SU-DHL-6 (cell line): ENCODE data around the gene GRID2.
"Not testable (repeated sequence)": the region's sequence is repeated elsewhere in the genome, so short reads cannot be mapped to it uniquely, and the experiment has no call there.

Source experiments
- H2AFZ ChIP-seq: fragments of 200-600 bp; sonication (generic); 2 replicates; pipeline ENCODE4 v1.6.1; 2014; ENCODE audit warnings: low read depth, mild to moderate bottlenecking, moderate library complexity, mixed read lengths, antibody characterized with exemption, low read length; ENCODE audit not compliant: severe bottlenecking
- H3F3A ChIP-seq: fragments of 200-600 bp; shearing (Covaris generic); 2 replicates; pipeline ENCODE4 v1.6.0; 2016; ENCODE audit warnings: antibody characterized with exemption, mild to moderate bottlenecking; ENCODE audit not compliant: insufficient read depth
- H3K27ac ChIP-seq: fragments of 200-600 bp; sonication (generic); 2 replicates; pipeline ENCODE4 v1.5.1; 2016; ENCODE audit warnings: low read depth, mild to moderate bottlenecking, low read length, moderate library complexity, mixed read lengths
- H3K27me3 ChIP-seq: fragments of 200-600 bp; sonication (generic), shearing (Covaris generic); 2 replicates; pipeline ENCODE4 v1.6.0; 2014; ENCODE audit warnings: mild to moderate bottlenecking, low read length
- H3K36me3 ChIP-seq: fragments of 200-600 bp; sonication (generic); 2 replicates; pipeline ENCODE4 v1.6.1; 2014; ENCODE audit warnings: mild to moderate bottlenecking, low read length, mixed read lengths
- H3K4me2 ChIP-seq: fragments of 300-600, 200-600 bp; shearing (Covaris generic), sonication (generic); 2 replicates; pipeline ENCODE4 v1.6.0; 2014; ENCODE audit warnings: low read length, low read depth, mild to moderate bottlenecking; ENCODE audit not compliant: poor library complexity, severe bottlenecking
- H3K4me3 ChIP-seq: fragments of 200-600 bp; sonication (generic); 2 replicates; pipeline ENCODE4 v1.5.1; 2014; ENCODE audit warnings: antibody characterized with exemption, low read length, mild to moderate bottlenecking, mixed read lengths; ENCODE audit not compliant: insufficient read depth, poor library complexity, severe bottlenecking
- H3K79me2 ChIP-seq: fragments of 200-600 bp; sonication (generic); 2 replicates; pipeline ENCODE4 v1.6.1; 2014; ENCODE audit warnings: mild to moderate bottlenecking, low read length, moderate library complexity; ENCODE audit not compliant: insufficient read depth
- H3K9ac ChIP-seq: fragments of 200-600 bp; sonication (generic); 2 replicates; pipeline ENCODE4 v1.7.0; 2014; ENCODE audit warnings: mild to moderate bottlenecking, low read length
- H3K9me2 ChIP-seq: fragments of 200-600 bp; sonication (generic); replicated peaks from 2 replicates; pipeline ENCODE4 v1.6.1; 2014; ENCODE audit warnings: low read length; ENCODE audit not compliant: insufficient read depth
- H3K9me3 ChIP-seq: fragments of 200-600 bp; sonication (generic); 2 replicates; pipeline ENCODE4 v1.6.1; 2014; ENCODE audit warnings: low read length, mixed read lengths; ENCODE audit not compliant: insufficient read depth
- H4K20me1 ChIP-seq: fragments of 200-600 bp; sonication (generic); 2 replicates; pipeline ENCODE4 v1.6.1; 2014; ENCODE audit warnings: low read depth, mild to moderate bottlenecking, antibody characterized with exemption, low read length, moderate library complexity, mixed read lengths
- CTCF ChIP-seq: fragments of 200-600 bp; sonication (generic); IDR thresholded peaks from one replicate; pipeline ENCODE4 v1.5.1; 2017; ENCODE audit warnings: antibody characterized with exemption, mild to moderate bottlenecking, low read length, moderate library complexity; ENCODE audit not compliant: insufficient read depth, poor library complexity, severe bottlenecking
- EZH2phosphoT487 ChIP-seq: fragments of 200-600 bp; sonication (generic), shearing (Covaris generic); conservative IDR thresholded peaks from 2 replicates; pipeline ENCODE4 v1.6.1; 2018; ENCODE audit warnings: mild to moderate bottlenecking, antibody characterized with exemption, low read length, moderate library complexity, mixed read lengths

Gene GRID2

GRCh38 chr4:93359586-93359985, 1055.8 kb downstream of the GRID2 start:
- Histone ChIP-seq H3K79me2 (no peaks in the 10 kb centered on the region), H3K36me3 (no peaks in the 10 kb centered on the region), H3K9me2 (no peaks in the 10 kb centered on the region), H3K27ac (no peak overlapping the region), H3K9me3 (no peaks in the 10 kb centered on the region), H3K4me3 (no peak overlapping the region), H3K4me2 (no peak overlapping the region), H3F3A (no peaks in the 10 kb centered on the region), H3K9ac (no peak overlapping the region), H2AFZ (no peak overlapping the region), H3K27me3 (no peaks in the 10 kb centered on the region), H4K20me1 (no peaks in the 10 kb centered on the region)
- TF ChIP-seq CTCF (no peak), EZH2phosphoT487 (no peak)

GRCh38 chr4:93366169-93366755, 1062.5 kb downstream of the GRID2 start:
- H3K4me2 ChIP-seq, H3K79me2 ChIP-seq, H3K36me3 ChIP-seq, H3K4me3 ChIP-seq, H3F3A ChIP-seq, H3K9me2 ChIP-seq, H3K27ac ChIP-seq, H3K27me3 ChIP-seq, H3K9me3 ChIP-seq, H2AFZ ChIP-seq, H4K20me1 ChIP-seq, H3K9ac ChIP-seq: not testable (repeated sequence)

- Histone ChIP-seq H3K9me2 (no peaks in the 10 kb centered on the region), H4K20me1 (no peaks in the 10 kb centered on the region), H3K27ac (no peak overlapping the region), H3F3A (no peaks in the 10 kb centered on the region), H3K4me3 (no peak overlapping the region), H3K9ac (no peak overlapping the region), H3K79me2 (no peaks in the 10 kb centered on the region), H3K9me3 (no peaks in the 10 kb centered on the region), H3K4me2 (no peak overlapping the region), H2AFZ (no peak overlapping the region), H3K36me3 (no peaks in the 10 kb centered on the region), H3K27me3 (no peaks in the 10 kb centered on the region)
- no peak for TF ChIP-seq CTCF
- TF ChIP-seq EZH2phosphoT487, result no peak
Measured at GRCh38 chr4:93368968-93369367, 1065.2 kb downstream of the GRID2 start.

GRCh38 chr4:93370256-93370655, 1066.5 kb downstream of the GRID2 start:
- Histone ChIP-seq H3K4me2 (no peak overlapping the region), H3F3A (no peaks in the 10 kb centered on the region), H3K27ac (no peak overlapping the region), H3K9me3 (no peaks in the 10 kb centered on the region), H3K9me2 (no peaks in the 10 kb centered on the region), H3K36me3 (no peaks in the 10 kb centered on the region), H3K9ac (no peak overlapping the region), H4K20me1 (no peaks in the 10 kb centered on the region), H2AFZ (no peak overlapping the region), H3K27me3 (no peaks in the 10 kb centered on the region), H3K4me3 (no peak overlapping the region), H3K79me2 (no peaks in the 10 kb centered on the region)
- TF ChIP-seq EZH2phosphoT487, result no peak
- no peak for TF ChIP-seq CTCF
